Gastroesophageal sphincter (tissue), 4 donors: ENCODE data around the gene ATXN2. TPM values are rescaled to one million over a fixed set of nuclear protein-coding genes. Genes with fewer than 3 reads are reported as not detected.

Experiments
- ATAC-seq: fragments of 150-250 bp; one replicate; pipeline ENCODE4 v1.9.1; 2016; ENCODE audit warnings: mild to moderate bottlenecking, moderate library complexity
- H3K27ac ChIP-seq, 4 donors: fragments of 200-600 bp; sonication (generic) in 3 of 4; 1 replicate in 3 of 4; 2 replicates in 1 of 4; pipeline ENCODE4 v1.5.1; 2016 to 2019
- H3K27me3 ChIP-seq: fragments of 200-600 bp; sonication (generic); one replicate; pipeline ENCODE4 v1.5.1; 2019
- H3K36me3 ChIP-seq, 2 donors: fragments of 200-600 bp; sonication (generic); one replicate each; pipeline ENCODE4 v1.5.1; 2019; ENCODE audit warnings: control low read depth in 1 of 2
- H3K4me1 ChIP-seq, 3 donors: fragments of 200-600 bp; sonication (generic); 1 replicate in 2 of 3; 2 replicates in 1 of 3; pipeline ENCODE4 v1.5.1; 2016 to 2019; ENCODE audit warnings: control low read depth in 2 of 3
- H3K4me3 ChIP-seq, 2 donors: fragments of 200-600 bp; sonication (generic); one replicate each; pipeline ENCODE4 v1.5.1; 2019; ENCODE audit warnings: mild to moderate bottlenecking in 1 of 2, moderate library complexity in 1 of 2
- H3K9me3 ChIP-seq, 3 donors: fragments of 200-600 bp; sonication (generic); one replicate each; pipeline ENCODE4 v1.5.1; 2017 to 2019; ENCODE audit warnings: control low read depth in 2 of 3
- EP300 ChIP-seq: sonication (generic); formaldehyde crosslinking; IDR thresholded peaks from one replicate; pipeline ENCODE4 v1.6.1; 2017; ENCODE audit warnings: antibody characterized with exemption, mild to moderate bottlenecking
- POLR2A ChIP-seq, 2 donors: fragments of 450-650 bp; IDR thresholded peaks; one replicate each; pipeline ENCODE4 v1.6.1; 2017; ENCODE audit warnings: antibody characterized with exemption in 2 of 2, mild to moderate bottlenecking in 2 of 2, moderate library complexity in 1 of 2
- POLR2AphosphoS5 ChIP-seq: sonication (generic); formaldehyde crosslinking; IDR thresholded peaks from one replicate; pipeline ENCODE4 v1.6.1; 2017; ENCODE audit warnings: antibody characterized with exemption
- WGBS, 2 donors: methylation state at CpG; one replicate each; pipeline ENCODE4 v1.1.5; 2018; ENCODE audit warnings: low coverage in 1 of 2; 5-methylcytosine and 5-hydroxymethylcytosine counted together
- total RNA-seq, 4 donors: library from RNA; depleted of rRNA; stranded (reverse); fragments of >200 nt; gene quantifications; one replicate each; pipeline ENCODE4 v1.1.0, GENCODE V29; 2016
- TF ChIP-seq, protein P1 (sequence below), 4 experiments: fragments of 200-600 bp in 2 of 4; fragments of 450-650 bp in 2 of 4; sonication (generic) in 1 of 4; IDR thresholded peaks; one replicate each; pipeline ENCODE4 v1.5.1; 2017 to 2019; ENCODE audit warnings: antibody characterized with exemption in 4 of 4, mild to moderate bottlenecking in 2 of 4, moderate library complexity in 2 of 4

The ATXN2 gene
- total RNA-seq, 4 donors from 2014 or later: 40.9 to 93.4 (median 50.1) TPM

DNA sequence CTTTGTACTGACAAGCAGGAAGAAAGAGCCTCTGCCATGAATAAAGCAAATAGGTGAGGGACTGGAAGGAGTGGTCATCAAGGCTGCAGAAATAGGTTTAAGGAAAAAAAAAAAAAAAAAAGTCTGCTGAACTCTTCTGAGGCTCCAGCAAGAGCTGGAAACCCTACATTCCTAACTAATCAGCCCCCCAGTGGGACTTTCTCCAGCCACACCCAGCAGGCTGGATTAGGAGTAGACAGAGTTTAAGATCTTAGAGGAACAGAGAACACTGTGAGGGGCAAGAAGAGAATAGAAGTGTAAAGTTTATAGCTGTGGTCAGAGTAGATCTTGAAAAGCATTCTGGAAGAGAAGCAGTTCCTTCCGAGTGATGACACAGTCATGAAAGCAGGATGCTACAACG is 66.4 kb downstream of the ATXN2 start:
- H3K36me3 ChIP-seq: peaks cover 0 to 67% of the 10 kb centered on the region in 2 donors
- H3K27me3 ChIP-seq: no peaks in the 10 kb centered on the region
- no peaks in the 10 kb centered on the region for H3K4me1 ChIP-seq
- WGBS, 2 donors: 88 to 91% methylated on average over 2 of the region's 2 CpGs
- no peak for ATAC-seq
- H3K4me3 ChIP-seq: no peak overlapping the region
- TF ChIP-seq EP300 (no peak), POLR2AphosphoS5 (no peak), POLR2A (IDR thresholded peaks at IDR 0.05) (no peak)
- TF ChIP-seq, protein P1, sequence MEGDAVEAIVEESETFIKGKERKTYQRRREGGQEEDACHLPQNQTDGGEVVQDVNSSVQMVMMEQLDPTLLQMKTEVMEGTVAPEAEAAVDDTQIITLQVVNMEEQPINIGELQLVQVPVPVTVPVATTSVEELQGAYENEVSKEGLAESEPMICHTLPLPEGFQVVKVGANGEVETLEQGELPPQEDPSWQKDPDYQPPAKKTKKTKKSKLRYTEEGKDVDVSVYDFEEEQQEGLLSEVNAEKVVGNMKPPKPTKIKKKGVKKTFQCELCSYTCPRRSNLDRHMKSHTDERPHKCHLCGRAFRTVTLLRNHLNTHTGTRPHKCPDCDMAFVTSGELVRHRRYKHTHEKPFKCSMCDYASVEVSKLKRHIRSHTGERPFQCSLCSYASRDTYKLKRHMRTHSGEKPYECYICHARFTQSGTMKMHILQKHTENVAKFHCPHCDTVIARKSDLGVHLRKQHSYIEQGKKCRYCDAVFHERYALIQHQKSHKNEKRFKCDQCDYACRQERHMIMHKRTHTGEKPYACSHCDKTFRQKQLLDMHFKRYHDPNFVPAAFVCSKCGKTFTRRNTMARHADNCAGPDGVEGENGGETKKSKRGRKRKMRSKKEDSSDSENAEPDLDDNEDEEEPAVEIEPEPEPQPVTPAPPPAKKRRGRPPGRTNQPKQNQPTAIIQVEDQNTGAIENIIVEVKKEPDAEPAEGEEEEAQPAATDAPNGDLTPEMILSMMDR (IDR thresholded peaks at IDR 0.05): no peak
- no peaks in the 10 kb centered on the region for H3K9me3 ChIP-seq
- H3K27ac ChIP-seq: no peak overlapping the region

DNA sequence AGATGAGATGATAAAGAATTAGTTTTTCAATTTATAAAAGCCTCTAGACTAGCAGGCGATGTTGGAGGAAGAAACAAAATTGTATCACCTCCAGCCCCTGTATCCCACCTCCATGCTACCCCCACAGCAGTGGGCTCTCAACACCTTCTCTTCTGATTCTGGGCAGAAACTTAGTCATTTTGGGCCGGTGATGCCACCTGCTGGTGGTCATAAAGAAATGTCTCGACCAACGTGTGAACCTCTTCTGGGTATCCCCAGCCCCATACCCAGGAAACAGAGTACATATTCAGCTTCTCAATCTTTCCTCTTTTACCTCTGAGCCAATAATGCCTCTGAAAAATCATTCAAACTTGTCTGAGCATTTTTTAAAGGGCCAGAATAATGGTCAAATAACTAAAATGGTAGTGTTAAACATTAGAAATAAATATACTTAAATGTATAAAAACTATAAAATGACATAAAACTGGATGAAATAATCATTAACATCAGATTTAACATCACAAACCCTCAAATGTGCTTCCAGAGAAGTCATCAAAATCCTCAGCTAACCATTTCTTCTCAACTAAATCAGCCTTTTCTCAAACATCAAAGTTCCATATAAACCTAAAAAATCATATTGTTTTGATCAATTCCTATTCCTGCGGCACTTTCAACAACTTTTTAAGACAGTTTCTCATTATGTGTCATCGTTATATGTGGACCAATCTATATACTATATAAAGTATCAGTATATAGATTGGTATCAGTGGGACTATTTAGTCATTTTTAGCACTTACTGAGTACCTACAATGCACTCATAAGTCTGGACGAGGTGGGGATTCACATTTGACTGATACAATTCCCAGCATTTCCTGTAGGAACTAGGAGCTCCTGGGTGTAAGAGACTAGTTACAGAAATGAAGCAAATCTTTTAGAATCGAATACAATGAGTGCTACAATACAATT is 69.4 kb downstream of the ATXN2 start:
- Histone ChIP-seq H3K36me3 (peaks cover 3 to 68% of the 10 kb centered on the region in 2 donors), H3K4me3 (no peak overlapping the region), H3K4me1 (no peaks in the 10 kb centered on the region), H3K27ac (no peak overlapping the region), H3K27me3 (no peaks in the 10 kb centered on the region), H3K9me3 (no peaks in the 10 kb centered on the region)
- WGBS, 2 donors: 48 to 49% methylated on average over 7 to 8 of the region's 8 CpGs
- ATAC-seq: peak; percentile 50
- no peak for TF ChIP-seq POLR2A (IDR thresholded peaks at IDR 0.05)
- TF ChIP-seq, protein P1 (IDR thresholded peaks at IDR 0.05): peak; percentile 45 to 60 (median 54)

DNA sequence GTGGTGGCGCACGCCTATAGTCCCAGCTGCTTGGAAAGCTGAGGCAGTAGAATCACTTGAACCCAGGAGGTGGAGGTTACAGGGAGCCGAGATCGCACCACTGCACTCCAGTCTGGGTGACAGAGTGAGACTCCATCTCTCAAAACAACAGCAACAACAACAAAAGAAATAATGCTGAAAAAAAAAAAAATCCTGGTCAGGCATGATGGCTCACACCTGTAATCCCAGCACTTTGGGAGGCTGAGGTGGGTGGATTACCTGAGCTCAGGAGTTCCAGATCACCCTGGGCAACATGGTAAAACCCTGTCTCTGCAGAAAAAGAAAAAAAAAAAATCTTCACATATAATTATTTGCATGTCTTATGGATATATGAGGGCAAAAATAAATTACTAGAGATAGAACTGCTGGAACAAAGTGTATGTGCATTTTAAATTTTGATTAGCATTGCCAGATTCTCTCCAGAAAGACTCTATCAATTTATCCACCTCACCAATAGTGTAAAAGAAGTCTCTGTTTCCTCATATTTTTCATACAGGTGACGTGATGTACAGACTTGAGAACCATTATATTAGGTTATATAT is 75.4 kb downstream of the ATXN2 start:
- no peak overlapping the region for H3K27ac ChIP-seq
- no peak overlapping the region for H3K4me3 ChIP-seq
- H3K4me1 ChIP-seq: no peaks in the 10 kb centered on the region
- H3K27me3 ChIP-seq: no peaks in the 10 kb centered on the region
- ATAC-seq: no peak
- no peaks in the 10 kb centered on the region for H3K9me3 ChIP-seq
- WGBS, 2 donors: 96 to 98% methylated on average over 3 to 5 of the region's 5 CpGs
- TF ChIP-seq, protein P1 (IDR thresholded peaks at IDR 0.05): no peak
- TF ChIP-seq POLR2A (IDR thresholded peaks at IDR 0.05) (no peak), POLR2AphosphoS5 (no peak), EP300 (no peak)
- peaks cover 15 to 88% of the 10 kb centered on the region in 2 donors for H3K36me3 ChIP-seq

DNA sequence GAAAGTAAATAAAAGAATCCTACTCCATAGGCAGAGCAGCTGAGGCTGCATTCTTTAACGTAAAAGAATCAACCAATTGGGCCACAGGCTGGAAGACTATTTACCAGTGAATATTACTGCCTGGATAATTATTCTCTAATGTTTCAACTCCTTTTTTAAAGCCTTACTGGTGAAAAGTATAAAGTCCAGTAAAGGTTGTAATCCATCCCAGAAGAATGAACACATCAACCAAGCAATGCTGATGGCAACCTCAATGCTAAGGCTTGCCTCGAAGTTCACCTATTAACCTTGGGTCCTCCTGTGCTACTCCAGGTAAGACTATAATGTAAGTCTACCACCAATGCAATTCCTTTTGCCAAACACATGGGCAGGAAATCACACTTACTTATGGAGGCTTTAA is 77.3 kb downstream of the ATXN2 start:
- Histone ChIP-seq H3K27me3 (no peaks in the 10 kb centered on the region), H3K9me3 (no peaks in the 10 kb centered on the region), H3K36me3 (peaks cover 15 to 98% of the 10 kb centered on the region in 2 donors), H3K4me3 (no peak overlapping the region), H3K4me1 (no peaks in the 10 kb centered on the region), H3K27ac (no peak overlapping the region)
- WGBS, 2 donors: 83 to 86% methylated on average over 2 of the region's 2 CpGs
- TF ChIP-seq POLR2A (IDR thresholded peaks at IDR 0.05) (no peak), EP300 (no peak), POLR2AphosphoS5 (no peak)
- TF ChIP-seq, protein P1 (IDR thresholded peaks at IDR 0.05): no peak
- ATAC-seq: no peak
